GM12874 (cell line): Measurements from ENCODE around the gene ITFG1.

ENCODE experiments used
- CTCF ChIP-seq: IDR thresholded peaks from 2 replicates; pipeline ENCODE4 v1.5.1; 2011; ENCODE audit warnings: low read depth, mild to moderate bottlenecking, control low read depth, low read length, moderate library complexity; ENCODE audit not compliant: insufficient read depth

Gene ITFG1

GRCh38 chr16:47493381-47494337, 32.8 kb upstream of the ITFG1 start:
- TF ChIP-seq CTCF = no peak

DNA sequence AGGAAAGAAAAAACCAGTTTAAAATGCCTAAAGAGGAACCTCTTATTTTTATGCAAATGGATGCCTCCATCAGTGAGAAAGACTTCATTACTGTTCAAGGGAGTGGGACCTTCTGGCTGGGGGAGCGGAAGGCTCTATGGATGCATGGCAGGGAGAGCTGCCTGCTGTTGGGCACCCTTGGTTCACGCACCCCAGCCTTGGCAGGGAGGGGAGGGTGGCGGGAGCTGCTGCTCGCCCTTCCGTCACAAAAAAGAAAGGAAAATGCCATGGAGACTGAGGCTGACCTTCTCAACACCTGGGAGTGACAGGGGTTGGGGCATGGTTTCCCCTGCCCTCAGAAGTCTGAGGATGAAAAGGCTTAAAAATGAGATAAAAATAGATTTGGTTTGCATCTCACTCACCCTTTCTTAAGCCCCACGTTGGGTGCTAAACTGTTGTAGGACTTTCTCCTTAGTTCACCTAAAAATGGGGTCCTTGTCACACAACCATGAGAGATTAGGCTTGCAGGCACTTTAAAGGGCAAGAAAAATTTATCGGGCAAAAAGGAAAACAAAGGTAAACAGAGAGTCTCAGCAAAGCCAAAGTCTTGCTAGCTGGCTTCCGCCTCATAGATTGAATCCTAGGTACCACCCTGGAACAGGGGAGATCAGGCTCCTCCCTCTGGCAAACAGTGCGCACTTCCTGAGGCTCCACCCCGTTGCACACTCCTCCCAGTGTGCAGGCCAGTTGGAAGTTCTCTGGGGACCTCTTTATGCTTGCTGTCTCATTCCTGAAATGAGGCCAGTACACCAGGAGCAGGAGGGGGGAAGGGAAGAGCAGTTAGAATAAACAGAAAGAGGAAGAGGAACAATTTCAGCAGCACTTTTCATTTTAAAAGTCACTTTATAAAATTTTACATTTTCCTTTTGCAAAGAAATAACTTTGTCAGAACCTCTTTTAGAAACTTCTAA, 31.8 kb upstream of the ITFG1 start:
- no peak for TF ChIP-seq CTCF

- no peak for TF ChIP-seq CTCF
Measured at GRCh38 chr16:47492036-47492427, 31.2 kb upstream of the ITFG1 start.

GRCh38 chr16:47490471-47490870, 29.6 kb upstream of the ITFG1 start:
- no peak for TF ChIP-seq CTCF

DNA sequence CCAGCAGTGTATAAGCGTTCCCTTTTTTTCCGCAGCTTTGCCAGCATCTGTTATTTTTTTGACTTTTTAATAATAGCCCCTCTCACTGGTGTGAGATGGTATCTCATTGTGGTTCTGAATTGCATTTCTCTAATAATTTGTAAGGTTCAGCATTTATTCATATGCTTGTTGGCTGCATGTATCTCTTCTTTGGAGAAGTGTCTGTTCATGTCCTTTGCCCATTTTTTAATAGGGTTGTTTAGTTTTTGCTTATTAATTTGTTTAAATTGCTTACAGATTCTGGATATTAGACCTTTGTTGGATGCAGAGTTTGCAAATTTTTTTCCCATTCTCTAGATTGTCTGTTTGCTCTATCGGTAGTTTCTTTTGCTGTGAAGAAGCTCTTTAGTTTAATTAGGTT, 27.2 kb upstream of the ITFG1 start:
- no peak for TF ChIP-seq CTCF

DNA sequence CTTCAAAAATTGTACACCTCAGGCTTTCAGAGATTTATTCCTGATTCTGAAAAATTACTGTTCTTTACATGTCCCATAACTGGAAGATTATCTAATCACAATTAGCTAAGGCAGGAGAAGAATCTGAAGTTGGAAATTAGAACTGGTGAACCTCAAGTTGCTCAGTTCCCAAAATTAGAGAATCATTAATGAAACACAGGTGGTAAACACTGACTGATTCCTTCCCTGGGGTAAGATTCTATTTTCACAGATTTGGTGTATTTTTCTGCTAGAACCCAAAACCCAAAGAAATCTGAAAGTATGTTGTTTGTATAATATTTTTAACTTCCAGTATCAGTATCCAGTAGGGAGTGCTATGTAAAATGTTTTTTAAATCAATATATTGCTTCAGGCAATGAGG, 26.0 kb upstream of the ITFG1 start:
- TF ChIP-seq CTCF = no peak

GRCh38 chr16:47483616-47484015, 22.8 kb upstream of the ITFG1 start:
- no peak for TF ChIP-seq CTCF
